ENCODE data around the gene CTSZ. TPM values are rescaled to one million over a fixed set of nuclear protein-coding genes. Genes with fewer than 3 reads are reported as not detected.
"Not testable (repeated sequence)": the region's sequence is repeated elsewhere in the genome, so short reads cannot be mapped to it uniquely, and the experiment has no call there.

CTSZ gene
- total RNA-seq, 1 donor from 2014 or later: 17.2 TPM

DNA sequence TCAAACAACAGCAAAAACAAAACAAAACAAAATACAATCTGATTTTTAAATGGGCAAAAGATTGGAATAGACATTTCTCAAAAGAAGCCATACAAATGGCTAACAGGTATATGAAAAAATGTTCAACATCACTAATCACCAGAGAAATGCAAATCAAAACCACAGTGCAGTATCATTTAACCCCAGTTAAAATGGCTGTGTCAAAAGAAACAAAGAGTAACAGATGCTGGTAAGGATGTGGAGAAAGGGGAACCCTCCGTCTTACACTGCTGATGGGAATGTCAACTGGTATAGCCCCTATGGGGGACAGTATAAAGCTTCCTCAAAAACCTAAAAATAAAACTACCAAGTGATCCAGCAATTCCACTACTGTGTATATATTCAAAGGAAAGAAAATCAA lies 36.9 kb downstream of the CTSZ start:
- Mint-ChIP-seq H3K4me3 (ENCODE audit: unreplicated experiment) (no peak overlapping the region), H3K36me3 (ENCODE audit: unreplicated experiment) (no peaks in the 10 kb centered on the region), H3K27me3 (ENCODE audit: unreplicated experiment) (peaks cover 26% of the 10 kb centered on the region), H3K27ac (ENCODE audit: unreplicated experiment) (no peak overlapping the region), H3K4me1 (ENCODE audit: unreplicated experiment) (no peaks in the 10 kb centered on the region), H3K9me3 (ENCODE audit: unreplicated experiment) (peaks cover 6% of the 10 kb centered on the region)
- DNase-seq (ENCODE audit: extremely low spot score, unreplicated experiment): no peak
- TF ChIP-seq, protein P1, sequence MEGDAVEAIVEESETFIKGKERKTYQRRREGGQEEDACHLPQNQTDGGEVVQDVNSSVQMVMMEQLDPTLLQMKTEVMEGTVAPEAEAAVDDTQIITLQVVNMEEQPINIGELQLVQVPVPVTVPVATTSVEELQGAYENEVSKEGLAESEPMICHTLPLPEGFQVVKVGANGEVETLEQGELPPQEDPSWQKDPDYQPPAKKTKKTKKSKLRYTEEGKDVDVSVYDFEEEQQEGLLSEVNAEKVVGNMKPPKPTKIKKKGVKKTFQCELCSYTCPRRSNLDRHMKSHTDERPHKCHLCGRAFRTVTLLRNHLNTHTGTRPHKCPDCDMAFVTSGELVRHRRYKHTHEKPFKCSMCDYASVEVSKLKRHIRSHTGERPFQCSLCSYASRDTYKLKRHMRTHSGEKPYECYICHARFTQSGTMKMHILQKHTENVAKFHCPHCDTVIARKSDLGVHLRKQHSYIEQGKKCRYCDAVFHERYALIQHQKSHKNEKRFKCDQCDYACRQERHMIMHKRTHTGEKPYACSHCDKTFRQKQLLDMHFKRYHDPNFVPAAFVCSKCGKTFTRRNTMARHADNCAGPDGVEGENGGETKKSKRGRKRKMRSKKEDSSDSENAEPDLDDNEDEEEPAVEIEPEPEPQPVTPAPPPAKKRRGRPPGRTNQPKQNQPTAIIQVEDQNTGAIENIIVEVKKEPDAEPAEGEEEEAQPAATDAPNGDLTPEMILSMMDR (IDR thresholded peaks at IDR 0.05): no peak

DNA sequence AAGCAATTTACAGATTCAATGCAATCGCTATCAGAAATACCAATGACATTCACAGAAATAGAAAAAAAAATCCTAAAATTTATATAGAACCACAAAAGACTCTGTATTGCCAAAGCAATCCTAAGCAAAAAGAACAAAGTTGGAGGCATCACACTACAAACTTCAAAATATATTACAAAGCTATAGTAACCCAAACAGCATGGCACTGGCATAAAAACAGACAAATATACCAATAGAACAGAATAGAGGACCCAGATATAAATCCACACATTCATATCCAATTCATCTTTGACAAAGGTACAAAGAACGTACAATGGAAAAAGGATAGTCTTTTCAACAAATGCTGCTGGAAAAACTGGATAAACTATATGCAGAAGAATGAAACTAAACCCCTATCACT lies 37.6 kb downstream of the CTSZ start:
- TF ChIP-seq, protein P1 (IDR thresholded peaks at IDR 0.05): no peak
- H3K4me1 Mint-ChIP-seq (ENCODE audit: unreplicated experiment): no peaks in the 10 kb centered on the region
- no peaks in the 10 kb centered on the region for H3K36me3 Mint-ChIP-seq (ENCODE audit: unreplicated experiment)
- peaks cover 4% of the 10 kb centered on the region for H3K9me3 Mint-ChIP-seq (ENCODE audit: unreplicated experiment)
- no peak overlapping the region for H3K27ac Mint-ChIP-seq (ENCODE audit: unreplicated experiment)
- H3K4me3 Mint-ChIP-seq (ENCODE audit: unreplicated experiment): no peak overlapping the region
- H3K27me3 Mint-ChIP-seq (ENCODE audit: unreplicated experiment): peaks cover 31% of the 10 kb centered on the region
- no peak for DNase-seq (ENCODE audit: extremely low spot score, unreplicated experiment)

DNA sequence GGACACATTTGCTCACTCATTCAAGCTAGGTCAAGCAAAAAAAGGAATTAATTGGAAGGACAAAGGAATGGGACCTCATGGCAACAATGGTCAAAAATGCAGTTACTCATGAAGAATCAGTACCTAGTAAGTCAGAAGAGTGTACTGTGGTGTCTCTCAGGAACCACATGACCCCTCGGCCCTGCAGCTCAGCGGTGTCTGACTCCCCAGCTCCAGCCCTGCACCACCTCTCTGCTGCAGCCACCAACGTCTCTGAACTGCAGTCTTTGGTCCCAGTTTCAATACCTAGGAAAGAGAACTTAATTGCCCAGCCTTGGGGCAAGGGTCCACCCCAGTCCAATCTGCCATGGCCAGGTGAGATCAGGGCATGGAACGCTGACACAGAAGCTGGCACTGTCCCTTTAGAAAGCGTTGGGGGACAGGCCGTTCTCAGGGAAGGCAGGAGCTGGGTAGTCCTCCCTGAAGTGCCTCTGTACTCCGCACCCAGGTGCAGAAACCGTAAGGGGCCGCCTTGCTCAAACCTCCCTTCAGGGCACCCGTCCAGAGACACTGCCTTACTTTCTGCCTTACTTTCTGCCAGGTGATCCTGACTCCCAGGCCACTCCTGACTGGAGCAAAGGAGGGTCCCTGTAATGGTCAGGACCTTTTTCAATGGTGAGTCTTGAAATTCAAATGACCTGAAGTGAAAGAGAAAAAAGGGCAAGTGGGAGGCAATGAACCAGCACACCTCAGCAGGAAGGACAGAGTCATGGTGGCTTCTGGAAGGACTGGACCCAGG lies 39.2 kb downstream of the CTSZ start:
- H3K9me3 Mint-ChIP-seq (ENCODE audit: unreplicated experiment): peaks cover 4% of the 10 kb centered on the region
- no peaks in the 10 kb centered on the region for H3K36me3 Mint-ChIP-seq (ENCODE audit: unreplicated experiment)
- H3K27ac Mint-ChIP-seq (ENCODE audit: unreplicated experiment): no peak overlapping the region
- H3K4me3 Mint-ChIP-seq (ENCODE audit: unreplicated experiment): no peak overlapping the region
- H3K27me3 Mint-ChIP-seq (ENCODE audit: unreplicated experiment): peaks cover 34% of the 10 kb centered on the region
- H3K4me1 Mint-ChIP-seq (ENCODE audit: unreplicated experiment): no peaks in the 10 kb centered on the region
- TF ChIP-seq, protein P1 (IDR thresholded peaks at IDR 0.05): no peak
- DNase-seq (ENCODE audit: extremely low spot score, unreplicated experiment): peak; percentile 65

DNA sequence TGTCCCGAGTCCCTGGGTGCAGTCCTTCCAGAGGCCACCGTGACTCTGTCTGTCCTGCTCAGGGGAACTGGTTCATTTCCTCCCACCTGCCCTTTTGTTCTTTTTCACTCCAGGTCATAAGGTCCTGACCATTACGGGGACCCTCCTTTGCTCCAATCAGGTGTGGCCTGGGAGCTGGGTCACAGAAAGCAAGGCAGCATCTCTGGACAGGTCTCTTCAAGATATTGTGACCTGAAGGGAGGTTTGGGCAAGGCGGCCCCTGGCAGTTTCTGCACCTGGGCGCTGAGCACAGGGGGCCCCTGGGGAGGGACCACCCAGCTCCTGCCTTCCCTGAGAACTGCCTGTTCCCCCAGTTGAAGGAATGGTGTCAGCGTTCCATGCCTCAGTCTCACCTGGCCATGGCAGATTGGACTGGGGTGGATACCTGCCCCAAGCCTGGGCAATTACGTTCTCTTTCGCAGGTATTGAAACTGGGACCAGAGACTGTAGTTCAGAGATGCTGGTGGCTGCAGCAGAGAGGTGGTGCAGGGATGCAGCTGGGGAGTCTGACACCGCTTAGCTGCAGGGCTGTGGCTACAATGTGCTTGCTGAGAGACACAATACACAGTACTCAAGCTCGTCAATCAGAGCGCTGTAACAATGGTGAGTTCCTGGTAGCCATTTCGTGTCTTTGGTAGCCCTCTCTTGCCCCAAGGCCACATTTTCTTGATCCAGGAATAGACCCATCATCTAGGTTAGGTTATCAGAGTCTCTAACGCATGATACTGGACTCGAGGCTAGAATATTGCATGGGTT lies 41.6 kb downstream of the CTSZ start:
- Mint-ChIP-seq H3K27me3 (ENCODE audit: unreplicated experiment) (peaks cover 37% of the 10 kb centered on the region), H3K4me1 (ENCODE audit: unreplicated experiment) (no peaks in the 10 kb centered on the region), H3K27ac (ENCODE audit: unreplicated experiment) (no peak overlapping the region), H3K36me3 (ENCODE audit: unreplicated experiment) (no peaks in the 10 kb centered on the region), H3K4me3 (ENCODE audit: unreplicated experiment) (no peak overlapping the region), H3K9me3 (ENCODE audit: unreplicated experiment) (peaks cover 4% of the 10 kb centered on the region)
- TF ChIP-seq, protein P1 (IDR thresholded peaks at IDR 0.05): no peak
- DNase-seq (ENCODE audit: extremely low spot score, unreplicated experiment): peak; percentile 76

DNA sequence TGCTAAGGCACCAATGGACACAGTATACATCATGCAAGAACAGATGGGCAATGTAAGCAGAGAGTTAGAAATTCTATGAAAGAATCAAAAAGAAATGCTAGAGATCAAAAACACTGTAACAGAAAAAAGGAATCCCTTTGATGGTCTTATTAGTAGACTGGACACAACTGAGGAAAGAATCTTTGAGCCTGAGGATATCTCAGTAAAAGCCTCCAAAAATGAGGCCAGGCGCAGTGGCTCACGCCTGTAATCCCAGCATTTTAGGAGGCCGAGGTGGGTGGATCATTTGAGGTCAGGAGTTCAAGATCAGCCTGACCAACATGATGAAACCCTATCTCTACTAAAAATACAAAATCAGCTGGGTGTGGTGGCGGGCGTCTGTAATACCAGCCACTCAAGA lies 43.1 kb downstream of the CTSZ start:
- not testable (repeated sequence) for H3K4me3 Mint-ChIP-seq (ENCODE audit: unreplicated experiment); H3K36me3 Mint-ChIP-seq (ENCODE audit: unreplicated experiment); H3K27ac Mint-ChIP-seq (ENCODE audit: unreplicated experiment); H3K4me1 Mint-ChIP-seq (ENCODE audit: unreplicated experiment); H3K9me3 Mint-ChIP-seq (ENCODE audit: unreplicated experiment)
- peaks cover 29% of the 10 kb centered on the region for H3K27me3 Mint-ChIP-seq (ENCODE audit: unreplicated experiment)
- peak; percentile 30 for DNase-seq (ENCODE audit: extremely low spot score, unreplicated experiment)
